ENCODE measurements around the gene LYPD6.
A peak's percentile ranks its signal among the peaks of the same experiment; 100 is the strongest.
"Not testable (repeated sequence)": the region's sequence is repeated elsewhere in the genome, so short reads cannot be mapped to it uniquely, and the experiment has no call there.

Gene LYPD6

GRCh38 chr2:149456285-149456684 lies 125.9 kb downstream of the LYPD6 start:
- DNase-seq (ENCODE audit: low spot score) = no peak

DNA sequence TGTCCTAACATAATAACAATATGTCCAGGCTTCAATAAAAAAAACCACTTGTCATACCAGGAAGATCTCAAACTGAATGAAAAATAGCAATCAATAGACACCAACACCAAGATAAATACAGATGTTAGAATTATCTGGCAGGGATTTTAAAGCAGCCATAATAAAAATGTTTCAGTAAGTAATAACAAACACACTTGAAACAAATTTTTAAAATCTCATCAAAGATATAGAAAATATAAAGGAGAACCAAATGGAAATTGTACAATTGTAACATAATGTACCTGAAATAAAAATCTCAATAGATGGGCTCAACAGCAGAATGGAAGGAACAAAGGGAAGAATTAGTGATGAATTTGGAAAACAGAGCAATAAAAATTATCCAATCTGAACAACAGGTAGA lies 128.1 kb downstream of the LYPD6 start:
- no peak for DNase-seq (ENCODE audit: low spot score)

DNA sequence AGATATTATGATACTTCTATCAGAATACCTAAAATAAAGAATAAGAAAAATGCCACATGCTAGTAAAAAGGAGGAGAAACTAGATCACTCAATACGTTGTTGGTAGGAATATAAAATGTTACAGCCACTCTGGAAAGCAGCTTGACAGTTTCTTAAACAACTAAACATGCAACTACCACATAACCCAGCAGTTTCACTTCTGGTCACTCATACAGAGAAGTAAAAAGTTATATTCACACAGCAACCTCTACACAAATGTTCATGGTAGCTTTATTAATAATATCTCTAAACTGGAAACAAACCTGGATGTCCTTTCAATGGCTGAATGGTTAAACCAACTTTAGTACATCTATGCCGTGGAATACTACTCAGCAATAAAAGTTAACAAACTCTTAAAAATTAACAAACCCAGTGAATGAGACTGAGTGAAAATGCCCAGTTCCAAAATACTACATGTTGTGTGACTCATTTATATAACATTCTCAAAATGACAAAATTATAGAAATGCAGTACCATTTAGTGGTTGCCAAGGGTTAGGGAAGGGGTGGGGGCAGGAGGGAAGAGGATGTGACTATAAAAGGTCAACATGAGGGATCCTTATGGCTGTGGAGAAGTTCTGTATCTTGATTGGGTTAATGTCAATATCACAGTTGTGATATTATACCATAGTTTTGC lies 133.1 kb downstream of the LYPD6 start:
- no peak for DNase-seq (ENCODE audit: low spot score)

DNA sequence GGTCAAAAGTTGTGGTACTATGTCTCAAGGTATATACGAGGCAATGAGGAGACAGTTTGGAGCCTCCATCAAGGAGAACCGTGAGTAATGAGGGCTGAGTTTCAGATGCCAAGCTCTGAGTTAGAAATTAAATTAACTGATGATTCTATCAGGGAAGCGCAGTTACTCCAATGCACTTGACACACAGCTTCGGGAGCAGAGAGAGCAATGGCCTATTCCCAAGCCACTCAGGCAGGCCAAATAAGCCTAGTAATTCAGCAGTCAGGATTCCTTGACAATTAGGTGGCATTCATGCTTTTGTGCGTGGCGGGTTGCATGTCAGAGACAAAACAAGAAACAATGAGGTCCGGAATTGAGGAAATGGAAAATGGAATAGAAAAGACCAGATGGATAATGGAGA lies 134.0 kb downstream of the LYPD6 start:
- no peak for DNase-seq (ENCODE audit: low spot score)

DNA sequence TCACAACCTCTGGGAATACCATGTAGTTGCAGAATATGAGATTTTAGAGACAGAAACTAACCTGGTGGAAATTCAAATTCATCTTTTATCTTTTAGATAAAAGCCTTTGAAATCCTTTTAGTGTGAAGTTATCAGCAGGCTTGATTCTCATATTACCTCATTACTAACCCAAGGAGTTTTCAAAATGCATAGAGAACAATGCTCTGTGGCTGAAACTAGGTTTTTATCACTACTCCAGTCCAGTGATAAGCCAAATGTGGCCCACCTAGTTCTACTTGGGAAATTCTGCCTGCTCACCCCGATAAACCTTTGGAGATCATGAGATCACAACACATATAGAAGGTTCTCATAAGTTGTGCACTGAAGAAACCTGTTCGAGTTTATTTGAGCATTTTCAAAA lies 135.5 kb downstream of the LYPD6 start:
- no peak for DNase-seq (ENCODE audit: low spot score)

DNA sequence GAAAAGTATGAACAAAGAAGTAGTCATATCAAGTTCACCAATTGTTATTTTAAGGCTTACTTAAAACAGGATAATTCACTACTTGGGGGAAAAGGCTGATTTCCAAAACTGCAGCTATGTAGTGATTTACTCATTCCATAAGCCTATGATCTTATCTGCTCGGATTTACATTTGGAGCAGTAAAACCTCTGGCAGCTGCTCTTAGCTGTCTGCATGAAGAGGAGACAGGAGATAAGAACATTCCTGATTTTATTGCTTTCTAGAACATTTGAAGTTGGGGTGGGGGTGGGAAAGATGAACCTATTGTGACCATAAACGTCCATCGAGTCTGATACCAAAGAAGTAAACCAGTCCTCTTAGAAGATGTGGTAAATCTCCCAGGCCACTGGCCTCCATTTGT lies 136.2 kb downstream of the LYPD6 start:
- DNase-seq (ENCODE audit: low spot score) = peak; percentile 30

DNA sequence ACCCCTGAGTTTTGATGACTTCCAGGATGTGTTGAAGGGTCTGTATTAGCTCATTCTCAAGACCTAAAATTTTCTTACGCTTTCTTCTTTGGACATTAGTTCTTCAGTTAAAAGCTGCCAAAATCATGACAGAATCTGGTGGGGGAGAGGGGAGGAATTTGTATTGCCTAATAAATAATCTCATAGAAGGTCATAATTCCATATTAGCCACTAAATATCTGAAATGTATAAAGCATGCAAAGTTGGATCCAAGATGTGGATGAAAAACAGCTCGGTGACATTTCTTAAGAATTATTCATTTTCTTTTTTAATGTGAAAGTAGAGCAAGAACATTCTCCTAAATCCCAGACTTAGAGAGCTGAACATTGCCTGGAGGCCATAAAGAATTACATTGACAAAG lies 137.0 kb downstream of the LYPD6 start:
- no peak for DNase-seq (ENCODE audit: low spot score)

- no peak for DNase-seq (ENCODE audit: low spot score)
These were observed 138.2 kb downstream of the LYPD6 start for GRCh38 chr2:149468636-149469035.

DNA sequence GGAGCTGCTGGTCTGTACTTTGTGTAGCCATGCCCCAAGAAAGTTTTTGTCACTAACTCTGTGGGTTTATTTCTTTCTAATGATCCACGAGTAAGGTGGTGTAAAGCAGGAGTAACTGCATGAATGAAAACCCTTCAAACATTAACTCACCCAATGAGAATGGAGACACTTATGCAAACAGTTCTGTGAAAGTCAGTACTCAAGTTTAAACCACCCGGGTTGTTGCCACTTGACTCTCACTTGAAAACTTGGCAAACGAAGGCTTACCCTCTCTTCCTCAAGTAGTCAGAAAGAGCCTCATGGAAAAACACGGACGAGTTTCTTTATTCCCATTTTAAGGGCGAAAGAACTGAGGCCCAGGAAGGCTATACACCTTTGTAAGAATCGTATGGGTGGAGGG lies 139.7 kb downstream of the LYPD6 start:
- no peak for DNase-seq (ENCODE audit: low spot score)

- no peak for DNase-seq (ENCODE audit: low spot score)
These were observed 142.0 kb downstream of the LYPD6 start for GRCh38 chr2:149472413-149472812.

DNA sequence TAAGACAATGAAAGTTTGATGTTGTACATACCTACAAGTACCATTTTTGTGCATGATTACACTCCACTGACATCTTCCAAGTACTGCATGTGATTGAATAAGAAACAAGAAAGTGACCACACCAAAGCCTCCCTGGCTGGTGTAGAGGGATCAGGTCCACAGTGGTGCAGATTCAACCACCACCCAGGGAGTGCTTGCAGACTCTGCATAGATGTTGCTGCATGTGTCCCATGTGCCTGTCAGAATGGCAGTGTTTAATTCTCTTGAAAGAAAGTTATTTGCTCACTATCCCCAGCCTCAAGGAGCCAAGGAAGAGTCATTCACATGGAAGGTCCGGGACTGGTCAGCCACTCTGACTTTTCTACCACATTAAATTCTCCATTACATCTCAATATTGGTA lies 142.7 kb downstream of the LYPD6 start:
- DNase-seq (ENCODE audit: low spot score) = no peak

DNA sequence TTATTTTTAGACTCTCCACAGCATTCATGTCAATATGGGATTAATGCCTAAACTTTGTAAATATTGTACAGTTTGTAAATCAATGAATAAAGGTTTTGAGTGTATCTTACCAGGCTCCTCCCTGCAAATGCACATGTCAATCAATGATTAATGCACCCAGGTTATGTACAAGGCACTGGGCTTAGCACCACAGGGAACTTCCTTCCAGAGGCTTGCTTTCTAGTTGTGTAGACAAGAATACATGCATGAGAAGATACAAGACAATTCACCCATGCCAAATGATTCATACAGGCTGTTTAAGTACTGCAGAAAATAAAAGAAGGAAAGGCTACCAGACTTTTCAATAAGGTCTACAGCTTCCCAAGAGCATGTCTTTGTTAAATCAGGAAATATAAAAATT lies 143.1 kb downstream of the LYPD6 start:
- DNase-seq (ENCODE audit: low spot score) = no peak

DNA sequence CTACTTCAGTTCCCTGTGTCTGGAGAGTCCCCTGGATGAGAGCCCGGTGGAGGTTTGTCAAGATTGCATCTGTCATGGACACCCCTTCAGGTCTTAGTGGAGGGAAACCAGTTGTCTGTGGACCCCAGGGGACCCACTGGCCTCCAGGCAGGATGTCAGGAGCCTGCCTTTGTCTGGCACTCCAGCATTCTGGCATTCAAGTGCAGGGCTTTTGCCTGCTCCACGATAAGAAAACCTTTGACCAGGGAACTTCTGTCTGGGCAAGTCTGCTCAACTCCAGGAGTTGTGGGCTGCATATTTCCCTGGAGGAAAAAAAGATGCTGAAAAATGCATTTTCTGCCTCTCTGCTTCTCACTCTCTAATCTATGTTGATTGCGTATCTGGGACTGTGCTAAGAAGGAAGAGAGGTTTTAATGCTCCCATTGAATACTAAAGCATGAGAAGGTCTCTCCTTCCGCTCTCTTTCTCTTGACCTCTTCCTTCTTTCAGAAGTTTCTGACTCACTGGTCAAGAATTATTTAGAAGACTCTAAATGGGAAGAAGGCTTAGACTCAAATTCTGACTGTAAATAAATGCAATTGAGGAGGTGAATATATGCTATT lies 152.7 kb downstream of the LYPD6 start:
- no peak for DNase-seq (ENCODE audit: low spot score)

GRCh38 chr2:149486664-149487063 lies 156.3 kb downstream of the LYPD6 start:
- no peak for DNase-seq (ENCODE audit: low spot score)

- DNase-seq (ENCODE audit: low spot score) = no peak
These were observed 156.8 kb downstream of the LYPD6 start for GRCh38 chr2:149487189-149487588.

DNA sequence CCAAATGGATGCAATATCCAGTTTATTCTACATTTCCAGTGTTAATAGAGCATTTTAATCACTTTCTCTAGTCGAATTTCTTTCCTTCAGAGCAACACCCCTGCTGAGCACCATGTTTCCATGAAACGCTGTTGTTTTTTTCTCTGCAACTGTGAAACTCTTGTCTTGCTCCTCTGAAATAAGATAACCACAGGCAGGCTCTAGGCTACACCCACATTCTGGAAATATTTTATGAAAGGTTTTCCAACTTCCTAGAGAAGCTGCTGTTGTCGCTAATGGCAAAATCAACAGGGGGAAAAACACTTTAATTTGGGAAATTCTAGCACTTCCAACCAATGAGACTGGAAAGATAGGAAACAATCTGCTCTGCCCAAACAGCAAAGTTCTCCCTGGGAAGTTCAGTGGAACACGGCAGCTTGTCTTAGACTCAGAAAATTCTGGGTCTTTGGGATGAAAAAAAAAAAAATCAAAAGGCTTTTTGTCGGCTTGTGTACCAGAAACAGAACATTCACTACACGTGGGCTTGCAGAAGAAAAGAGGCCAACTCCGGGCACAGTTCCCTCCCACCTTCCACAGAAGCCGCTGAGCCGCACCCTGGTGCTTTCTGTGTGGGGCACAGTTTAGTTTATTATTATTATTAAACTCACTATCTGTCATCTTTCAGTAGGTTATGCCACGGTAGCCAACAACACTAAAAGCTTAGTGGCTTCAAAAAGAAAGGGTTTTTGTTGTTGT lies 158.5 kb downstream of the LYPD6 start:
- DNase-seq (ENCODE audit: low spot score) = no peak

DNA sequence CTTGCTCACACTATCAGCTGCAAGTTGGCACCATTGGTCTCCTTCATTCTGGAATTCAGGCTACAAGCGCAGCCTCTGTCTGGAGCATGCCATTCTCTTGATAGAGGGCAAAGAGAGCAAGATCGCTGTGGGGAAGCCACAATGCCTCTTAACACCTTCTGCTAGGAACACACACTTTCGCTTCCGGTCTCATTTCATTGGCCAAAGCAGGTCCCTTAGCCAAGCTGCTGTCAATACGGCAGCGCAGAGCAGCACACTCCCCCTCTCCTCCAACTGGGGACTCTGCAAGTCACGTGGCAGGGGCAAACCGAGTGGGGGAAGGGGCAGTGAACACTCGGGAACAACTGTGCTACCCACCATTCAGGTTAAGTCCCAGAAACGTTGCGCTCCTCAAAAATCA lies 159.1 kb downstream of the LYPD6 start:
- DNase-seq (ENCODE audit: low spot score) = no peak

- DNase-seq (ENCODE audit: low spot score) = no peak
These were observed 159.9 kb downstream of the LYPD6 start for GRCh38 chr2:149490296-149490695.

DNA sequence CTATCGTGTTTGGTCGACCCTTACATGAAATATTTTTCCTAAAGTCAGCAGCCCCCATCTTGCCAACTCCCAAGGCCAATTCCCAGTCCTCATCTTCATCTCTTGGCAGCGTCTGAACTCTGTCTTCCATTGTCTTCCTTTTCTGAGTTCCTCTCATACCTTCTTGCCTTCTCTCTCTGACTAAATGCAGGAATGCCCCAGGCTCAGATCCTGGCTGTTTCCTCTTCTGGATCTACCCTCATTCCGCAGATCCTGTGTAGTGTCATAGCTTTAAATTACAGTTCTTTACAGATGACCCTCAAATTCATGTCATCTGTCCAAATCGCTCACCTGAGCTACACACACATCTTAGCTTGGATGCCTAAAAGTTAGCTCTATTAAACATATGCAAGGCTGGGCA lies 162.5 kb downstream of the LYPD6 start:
- no peak for DNase-seq (ENCODE audit: low spot score)

DNA sequence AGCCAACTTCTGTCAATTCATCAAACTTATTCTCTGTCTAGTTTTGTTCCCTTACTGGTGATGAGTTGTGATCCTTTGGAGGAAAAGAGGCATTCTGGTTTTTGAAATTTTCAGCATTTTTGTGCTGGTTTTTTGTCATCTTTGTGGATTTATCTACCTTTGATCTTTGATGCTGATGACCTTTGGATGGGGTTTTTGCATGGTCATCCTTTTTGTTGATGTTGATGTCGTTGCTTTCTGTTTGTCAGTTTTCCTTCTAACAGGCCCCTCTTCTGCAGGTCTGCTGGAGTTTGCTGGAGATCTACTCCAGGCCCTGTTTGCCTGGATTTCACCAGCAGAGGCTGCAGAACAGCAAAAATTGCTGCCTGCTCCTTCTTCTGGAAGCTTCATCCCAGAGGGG lies 168.8 kb downstream of the LYPD6 start:
- DNase-seq (ENCODE audit: low spot score) = not testable (repeated sequence)

DNA sequence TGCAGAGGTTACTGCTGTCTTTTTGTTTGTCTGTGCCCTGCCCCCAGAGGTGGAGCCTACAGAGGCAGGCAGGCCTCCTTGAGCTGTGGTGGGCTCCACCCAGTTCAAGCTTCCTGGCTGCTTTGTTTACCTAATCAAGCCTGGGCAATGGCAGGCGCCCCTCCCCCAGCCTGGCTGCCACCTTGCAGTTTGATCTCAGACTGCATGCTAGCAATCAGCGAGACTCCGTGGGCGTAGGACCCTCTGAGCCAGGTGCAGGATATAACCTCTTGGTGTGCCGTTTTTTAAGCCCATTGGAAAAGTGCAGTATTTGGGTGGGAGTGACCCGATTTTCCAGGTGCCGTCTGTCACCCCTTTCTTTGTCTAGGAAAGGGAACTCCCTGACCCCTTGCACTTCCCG lies 176.4 kb downstream of the LYPD6 start:
- not testable (repeated sequence) for DNase-seq (ENCODE audit: low spot score)

DNA sequence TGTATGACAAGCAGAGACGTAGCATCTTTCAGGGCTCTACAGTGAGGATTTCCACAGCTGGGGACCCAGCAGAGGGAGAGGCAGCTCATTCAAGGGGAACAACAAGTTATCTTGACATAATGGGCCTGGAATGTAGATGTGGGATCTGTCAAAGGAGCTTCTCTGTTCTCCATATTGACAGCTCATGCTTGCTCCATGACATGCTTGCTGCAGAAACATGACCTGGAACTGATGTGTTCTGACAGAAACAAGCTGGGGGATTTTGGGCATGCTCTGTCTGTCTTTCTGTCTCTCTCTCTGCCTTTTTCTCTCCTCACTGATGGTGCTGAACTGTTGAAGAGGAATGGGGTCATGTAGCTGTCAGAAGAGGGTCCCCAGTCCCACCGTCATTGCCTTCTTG lies 177.6 kb downstream of the LYPD6 start:
- no peak for DNase-seq (ENCODE audit: low spot score)

DNA sequence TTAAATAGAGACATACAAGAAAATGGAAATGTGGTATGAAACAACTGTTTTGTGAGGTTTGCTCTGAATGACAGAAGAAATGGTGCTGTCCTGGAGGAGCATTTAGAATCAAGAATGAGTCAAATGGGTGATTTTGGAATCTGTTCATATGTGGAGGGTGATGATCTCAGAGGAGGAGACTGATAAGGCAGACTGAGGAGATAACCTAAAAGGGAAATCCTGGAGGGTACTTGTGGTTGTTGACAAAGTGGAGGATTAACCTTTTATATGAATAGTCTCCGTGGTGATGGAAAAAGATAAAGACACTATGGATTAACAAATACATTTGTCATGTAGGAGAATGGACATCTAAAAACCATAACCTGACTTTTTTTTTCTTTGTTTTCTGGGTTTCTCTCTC lies 183.1 kb downstream of the LYPD6 start:
- no peak for DNase-seq (ENCODE audit: low spot score)

All from HuH-7 (cell line).